Immature natural killer cell (primary cell): ENCODE measurements around the gene DUSP11. TPM values are rescaled to one million over a fixed set of nuclear protein-coding genes. Genes with fewer than 3 reads are reported as not detected.

Experiments
- DNase-seq, 3 donors: peaks; one replicate each; pipeline ENCODE4 v3.0.0; 2022; ENCODE audit warnings: mixed read lengths in 1 of 3
- H3K27ac Mint-ChIP-seq, 6 donors: one replicate each; pipeline ENCODE4 v1.8.0; 2020; ENCODE audit warnings: mixed read lengths in 6 of 6, mild to moderate bottlenecking in 5 of 6, inconsistent platforms in 4 of 6, moderate library complexity in 3 of 6
- H3K27me3 Mint-ChIP-seq, 3 donors: one replicate each; pipeline ENCODE4 v1.8.0; 2020 to 2021; ENCODE audit warnings: low read depth in 3 of 3, mild to moderate bottlenecking in 3 of 3, mixed read lengths in 3 of 3, moderate library complexity in 3 of 3, inconsistent platforms in 1 of 3
- H3K36me3 Mint-ChIP-seq, 3 donors: one replicate each; pipeline ENCODE4 v1.8.0; 2020; ENCODE audit warnings: mixed read lengths in 3 of 3, inconsistent platforms in 2 of 3, mild to moderate bottlenecking in 2 of 3
- H3K4me1 Mint-ChIP-seq, 2 donors: one replicate each; pipeline ENCODE4 v1.8.0; 2020; ENCODE audit warnings: inconsistent platforms in 2 of 2, mild to moderate bottlenecking in 2 of 2, mixed read lengths in 2 of 2, moderate library complexity in 1 of 2
- H3K4me3 Mint-ChIP-seq, 5 donors: one replicate each; pipeline ENCODE4 v1.8.0; 2020; ENCODE audit warnings: mild to moderate bottlenecking in 5 of 5, mixed read lengths in 5 of 5, inconsistent platforms in 3 of 5, moderate library complexity in 3 of 5
- H3K9me3 Mint-ChIP-seq, 6 donors: one replicate each; pipeline ENCODE4 v1.8.0; 2020; ENCODE audit warnings: mild to moderate bottlenecking in 6 of 6, mixed read lengths in 6 of 6, inconsistent platforms in 4 of 6, moderate library complexity in 3 of 6
- polyA plus RNA-seq, 3 donors: library from polyadenylated mRNA; unstranded; fragments of 300-500 nt; fragmentation: Illumina TruSeq; gene quantifications; one replicate each; pipeline ENCODE4 v1.2.3, GENCODE V29; 2021

DUSP11 gene
- polyA plus RNA-seq = 10 to 100 TPM; 52.2 to 65.3 (median 56.0) TPM

DNA sequence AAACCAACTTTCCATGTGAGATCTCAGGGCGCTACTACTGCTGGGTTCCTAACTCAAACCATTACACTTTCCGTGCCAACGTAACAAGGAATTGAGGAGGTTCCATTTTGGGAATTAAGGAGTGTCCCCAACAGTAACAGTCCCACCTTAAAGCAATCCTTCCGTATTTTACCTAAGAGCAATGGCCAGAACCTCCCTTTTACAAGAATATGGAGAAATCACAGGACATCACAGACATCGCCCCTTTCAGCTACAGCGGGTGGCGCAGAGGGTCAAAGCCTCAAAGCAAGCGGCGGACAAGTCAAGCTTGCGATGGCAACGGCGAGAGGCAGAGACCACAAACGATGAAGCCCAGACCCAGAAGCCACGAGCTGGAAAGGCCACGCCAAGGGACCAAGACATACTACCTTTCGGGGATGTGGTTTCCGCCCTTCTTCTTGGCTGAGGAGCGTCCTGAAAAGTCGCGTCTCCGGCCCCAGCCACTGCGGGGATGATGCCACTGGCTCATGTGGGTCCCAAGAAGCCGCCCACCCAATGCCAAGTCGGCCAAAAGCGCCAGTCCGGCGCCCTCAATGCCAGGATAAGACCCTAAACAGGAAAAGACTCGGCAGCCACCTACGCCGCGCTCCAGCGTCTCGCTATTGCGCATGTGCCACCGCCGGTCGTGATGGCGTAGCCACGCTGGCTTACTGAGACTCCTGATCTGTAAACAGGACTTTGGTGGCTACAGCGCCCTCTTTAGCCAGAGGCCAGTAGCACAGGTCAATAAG is at the start of gene DUSP11:
TSS of gene DUSP11 (minus strand) at position 637 of the 770 bp plus-strand sequence. CDS start at position 508, 129 bp downstream.
- Mint-ChIP-seq H3K36me3 (peaks cover 10 to 21% (median 10%) of the 10 kb centered on the region in 3 donors), H3K27me3 (peaks cover 0 to 4% (median 2%) of the 10 kb centered on the region in 3 donors), H3K4me1 (peaks cover 30 to 53% of the 10 kb centered on the region in 2 donors), H3K9me3 (no peaks in the 10 kb centered on the region), H3K4me3 (peak within 1 kb of the TSS; percentile 97 to 99 (median 99)), H3K27ac (peak within 1 kb of the TSS; percentile 94 to 99 (median 97))
- DNase-seq = peak; percentile 92 to 95 (median 93)

- Mint-ChIP-seq H3K9me3 (peaks cover 0 to 1% (median 0%) of the 10 kb centered on the region in 6 donors), H3K4me1 (peaks cover 49 to 56% of the 10 kb centered on the region in 2 donors), H3K4me3 (peak within 1 kb of the TSS; percentile 89 to 97 (median 93)), H3K27me3 (peaks cover 0 to 4% (median 2%) of the 10 kb centered on the region in 3 donors), H3K36me3 (peaks cover 5 to 14% (median 6%) of the 10 kb centered on the region in 3 donors), H3K27ac (peak within 1 kb of the TSS; percentile 85 to 99 (median 96))
- peak; percentile 88 to 90 (median 89) for DNase-seq
Observed at GRCh38 chr2:73828818-73829570, 49.1 kb upstream of the DUSP11 start, which contains the start of gene STAMBP. Gene STAMBP (plus strand): TSS chr2:73828961. CDS start chr2:73830857, 1,896 bp downstream.

GRCh38 chr2:73828389-73828817 is 48.5 kb upstream of the DUSP11 start:
- H3K27me3 Mint-ChIP-seq = peaks cover 0 to 4% (median 2%) of the 10 kb centered on the region in 3 donors
- peak overlapping the region; percentile 85 to 99 (median 96) for H3K27ac Mint-ChIP-seq
- H3K4me1 Mint-ChIP-seq = peaks cover 49 to 56% of the 10 kb centered on the region in 2 donors
- no peak for DNase-seq
- peaks cover 5 to 9% (median 6%) of the 10 kb centered on the region in 3 donors for H3K36me3 Mint-ChIP-seq
- H3K9me3 Mint-ChIP-seq = peaks cover 0 to 3% (median 0%) of the 10 kb centered on the region in 6 donors
- H3K4me3 Mint-ChIP-seq = peak overlapping the region; percentile 87 to 97 (median 93)

DNA sequence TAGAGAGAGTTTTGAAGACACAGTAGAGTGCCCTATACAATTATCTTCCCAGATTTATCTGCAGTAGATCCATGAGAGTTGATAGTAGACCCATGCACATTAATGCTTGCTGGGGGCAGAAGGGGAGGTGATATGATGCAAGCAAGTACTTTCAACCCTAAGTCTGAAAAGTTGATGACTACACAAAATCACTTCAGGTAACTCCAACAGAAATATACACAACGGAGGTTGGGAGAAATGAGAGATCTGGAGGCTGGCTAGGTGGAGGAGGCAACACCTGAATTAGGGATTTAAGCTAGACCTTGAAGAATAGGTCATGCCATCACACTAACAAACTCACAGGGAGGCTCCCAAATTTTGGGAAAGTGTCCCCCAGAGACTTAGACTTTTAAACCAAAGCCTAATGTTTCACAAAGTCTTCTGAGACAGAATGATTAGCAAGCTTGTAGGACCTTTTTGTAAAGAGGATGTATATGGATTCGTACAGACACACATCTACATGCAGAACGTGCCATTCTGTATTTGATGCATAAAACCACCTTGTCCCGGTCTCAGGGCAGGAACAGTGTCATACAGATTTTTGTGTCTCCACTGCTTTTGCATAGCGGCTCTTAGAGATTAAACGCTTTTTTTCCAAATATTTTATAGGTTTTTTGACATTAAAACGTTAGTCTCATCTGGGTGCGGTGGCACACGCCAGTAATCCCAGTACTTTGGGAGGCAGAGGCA is 47.9 kb upstream of the DUSP11 start:
- DNase-seq = no peak
- H3K27ac Mint-ChIP-seq = peak overlapping the region; percentile 79 to 99 (median 96)
- H3K4me1 Mint-ChIP-seq = peaks cover 49 to 53% of the 10 kb centered on the region in 2 donors
- H3K4me3 Mint-ChIP-seq = peak overlapping the region; percentile 89 to 97 (median 93)
- peaks cover 0 to 3% (median 0%) of the 10 kb centered on the region in 6 donors for H3K9me3 Mint-ChIP-seq
- H3K27me3 Mint-ChIP-seq = peaks cover 0 to 4% (median 4%) of the 10 kb centered on the region in 3 donors
- H3K36me3 Mint-ChIP-seq = peaks cover 5 to 6% (median 6%) of the 10 kb centered on the region in 3 donors

DNA sequence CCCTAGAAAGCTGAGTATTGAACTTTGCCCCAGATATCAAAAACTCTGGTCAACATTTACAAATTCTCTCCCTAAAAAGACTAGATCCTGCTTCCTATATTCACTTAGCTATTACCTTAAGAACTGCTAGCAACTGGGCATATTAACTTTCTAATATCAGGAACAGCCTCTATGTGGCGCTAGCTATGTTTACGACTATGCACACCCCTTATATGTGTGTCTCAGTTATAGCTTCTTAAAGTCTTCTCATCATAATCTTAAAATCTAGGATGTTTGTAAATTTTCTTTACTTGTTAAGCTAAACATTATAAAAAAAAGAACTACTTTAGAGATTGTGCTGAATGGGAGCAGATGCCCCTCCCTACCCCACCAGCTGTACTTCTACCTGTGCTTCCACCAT is 47.1 kb upstream of the DUSP11 start:
- peak overlapping the region in 4 of 5 donors; percentile 76 to 97 (median 91) for H3K4me3 Mint-ChIP-seq
- H3K27me3 Mint-ChIP-seq = peaks cover 0 to 4% (median 4%) of the 10 kb centered on the region in 3 donors
- peak overlapping the region in 2 of 6 donors; percentile 85 to 98 for H3K27ac Mint-ChIP-seq
- H3K9me3 Mint-ChIP-seq = peaks cover 0 to 3% (median 0%) of the 10 kb centered on the region in 6 donors
- H3K4me1 Mint-ChIP-seq = peaks cover 42 to 48% of the 10 kb centered on the region in 2 donors
- no peaks in the 10 kb centered on the region for H3K36me3 Mint-ChIP-seq
- peak in 1 of 3 donors; percentile 13 for DNase-seq

DNA sequence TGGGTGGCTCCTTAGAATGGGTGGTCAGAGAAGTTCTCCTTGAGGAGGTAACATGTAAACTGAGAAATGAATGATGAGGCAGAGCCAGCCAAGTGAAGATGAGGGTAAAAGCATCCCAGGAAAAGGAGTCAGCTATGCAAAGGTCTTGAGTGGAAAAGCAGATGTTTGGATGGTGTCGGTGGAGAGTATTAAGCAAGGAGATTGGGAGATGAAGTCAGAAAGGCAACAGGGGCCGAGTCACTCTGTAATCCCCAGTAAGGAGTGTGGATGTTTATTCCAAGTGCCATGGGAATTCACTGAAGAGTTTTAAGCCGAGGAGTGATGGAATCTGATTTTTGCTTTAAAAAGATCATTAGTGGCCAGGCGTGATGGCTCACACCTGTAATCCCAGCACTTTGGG is 45.5 kb upstream of the DUSP11 start:
- Mint-ChIP-seq H3K36me3 (no peaks in the 10 kb centered on the region), H3K27ac (no peak overlapping the region), H3K4me1 (peaks cover 33% of the 10 kb centered on the region in 2 donors), H3K27me3 (peaks cover 0 to 4% (median 4%) of the 10 kb centered on the region in 3 donors), H3K4me3 (no peak overlapping the region), H3K9me3 (peaks cover 0 to 3% (median 0%) of the 10 kb centered on the region in 6 donors)
- no peak for DNase-seq

- DNase-seq = peak; percentile 54 to 67 (median 66)
- Mint-ChIP-seq H3K9me3 (peaks cover 0 to 2% (median 0%) of the 10 kb centered on the region in 6 donors), H3K27me3 (peaks cover 3 to 4% (median 3%) of the 10 kb centered on the region in 3 donors), H3K27ac (no peak overlapping the region), H3K36me3 (no peaks in the 10 kb centered on the region), H3K4me3 (no peak overlapping the region), H3K4me1 (peaks cover 20% of the 10 kb centered on the region in 2 donors)
Observed at GRCh38 chr2:73823916-73824523, 44.1 kb upstream of the DUSP11 start.

- Mint-ChIP-seq H3K36me3 (no peaks in the 10 kb centered on the region), H3K4me1 (peaks cover 13 to 15% of the 10 kb centered on the region in 2 donors), H3K27ac (no peak overlapping the region)
Observed at GRCh38 chr2:73823416-73823815, 43.5 kb upstream of the DUSP11 start.

GRCh38 chr2:73822991-73823390 is 43.1 kb upstream of the DUSP11 start:
- no peaks in the 10 kb centered on the region for H3K36me3 Mint-ChIP-seq
- H3K9me3 Mint-ChIP-seq = peaks cover 0 to 2% (median 0%) of the 10 kb centered on the region in 6 donors
- peaks cover 9 to 12% of the 10 kb centered on the region in 2 donors for H3K4me1 Mint-ChIP-seq
- no peak overlapping the region for H3K27ac Mint-ChIP-seq
- no peak overlapping the region for H3K4me3 Mint-ChIP-seq
- DNase-seq = no peak
- peaks cover 0 to 4% (median 1%) of the 10 kb centered on the region in 3 donors for H3K27me3 Mint-ChIP-seq

More at GRCh38 chr2:73823416-73823815, 43.5 kb upstream of the DUSP11 start:
- H3K27me3 Mint-ChIP-seq = peaks cover 0 to 4% (median 1%) of the 10 kb centered on the region in 3 donors
- H3K4me3 Mint-ChIP-seq = no peak overlapping the region
- H3K9me3 Mint-ChIP-seq = peaks cover 0 to 2% (median 0%) of the 10 kb centered on the region in 6 donors
- DNase-seq = no peak

DNA sequence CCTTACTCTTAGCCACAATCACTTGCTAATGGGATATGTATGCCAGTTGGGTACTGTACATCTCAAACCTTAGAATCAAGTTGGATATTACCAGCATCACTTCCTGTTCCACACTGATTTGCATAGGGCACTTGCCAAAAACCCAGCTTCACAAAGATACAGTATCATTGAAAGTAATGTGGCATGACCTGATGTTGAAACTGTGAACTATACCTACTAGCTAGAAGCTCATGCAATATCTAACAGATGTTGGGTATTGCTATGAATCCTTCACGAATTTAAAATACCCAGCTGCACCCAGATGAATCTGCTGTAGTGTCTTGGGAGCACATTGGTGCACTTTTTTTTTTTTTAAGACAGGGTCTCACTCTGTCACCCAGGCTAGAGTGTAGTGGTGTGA is 42.4 kb upstream of the DUSP11 start:
- Mint-ChIP-seq H3K27me3 (peaks cover 0 to 4% (median 1%) of the 10 kb centered on the region in 3 donors), H3K4me3 (no peak overlapping the region), H3K9me3 (peaks cover 0 to 2% (median 0%) of the 10 kb centered on the region in 6 donors), H3K27ac (no peak overlapping the region), H3K36me3 (no peaks in the 10 kb centered on the region), H3K4me1 (peaks cover 2 to 5% of the 10 kb centered on the region in 2 donors)
- no peak for DNase-seq

- peaks cover 0 to 2% (median 0%) of the 10 kb centered on the region in 6 donors for H3K9me3 Mint-ChIP-seq
- no peaks in the 10 kb centered on the region for H3K36me3 Mint-ChIP-seq
- no peak overlapping the region for H3K27ac Mint-ChIP-seq
- H3K4me3 Mint-ChIP-seq = no peak overlapping the region
- peaks cover 0 to 4% (median 1%) of the 10 kb centered on the region in 3 donors for H3K27me3 Mint-ChIP-seq
- peaks cover 0 to 3% of the 10 kb centered on the region in 2 donors for H3K4me1 Mint-ChIP-seq
- DNase-seq = no peak
Observed at GRCh38 chr2:73821669-73822068, 41.8 kb upstream of the DUSP11 start.

DNA sequence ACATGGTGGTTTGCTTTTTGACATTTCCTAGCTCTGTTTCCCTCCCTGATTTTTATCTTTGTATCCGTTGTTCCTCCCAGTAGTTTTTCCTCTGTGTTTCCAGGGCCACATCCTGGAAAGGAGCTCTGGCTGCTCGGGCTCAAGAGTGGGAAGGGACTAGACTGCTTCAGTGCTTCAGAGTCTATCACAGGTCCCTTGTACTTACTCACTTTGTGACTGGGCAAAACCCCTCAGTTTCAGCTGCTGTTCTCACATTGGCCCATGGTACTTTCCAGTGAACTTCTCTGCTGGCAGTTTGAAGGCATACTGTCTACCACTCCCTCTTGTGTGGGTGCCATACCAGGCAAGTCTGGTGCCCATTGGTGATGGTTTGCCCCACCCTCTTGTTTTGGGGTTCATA is 41.3 kb upstream of the DUSP11 start:
- peaks cover 0 to 2% (median 0%) of the 10 kb centered on the region in 6 donors for H3K9me3 Mint-ChIP-seq
- no peak overlapping the region for H3K27ac Mint-ChIP-seq
- DNase-seq = no peak

More for the DNA sequence above, 41.3 kb upstream of the DUSP11 start:
- Mint-ChIP-seq H3K4me1 (peaks cover 0 to 3% of the 10 kb centered on the region in 2 donors), H3K36me3 (no peaks in the 10 kb centered on the region), H3K4me3 (no peak overlapping the region), H3K27me3 (peaks cover 0 to 4% (median 1%) of the 10 kb centered on the region in 3 donors)
